AG08396 (cell line): ENCODE measurements around the gene DCAF8.

Experiments used
- DNase-seq: peaks from one replicate; pipeline ENCODE4 v3.0.0; 2012; ENCODE audit warnings: low spot score, mixed read lengths

The DCAF8 gene

GRCh38 chr1:160168609-160169369 is 93.6 kb downstream of the DCAF8 start:
- no peak for DNase-seq

- no peak for DNase-seq
Observed at GRCh38 chr1:160168016-160168415, 94.3 kb downstream of the DCAF8 start.

- DNase-seq, result no peak
Observed at GRCh38 chr1:160167580-160167979, 94.8 kb downstream of the DCAF8 start.

DNA sequence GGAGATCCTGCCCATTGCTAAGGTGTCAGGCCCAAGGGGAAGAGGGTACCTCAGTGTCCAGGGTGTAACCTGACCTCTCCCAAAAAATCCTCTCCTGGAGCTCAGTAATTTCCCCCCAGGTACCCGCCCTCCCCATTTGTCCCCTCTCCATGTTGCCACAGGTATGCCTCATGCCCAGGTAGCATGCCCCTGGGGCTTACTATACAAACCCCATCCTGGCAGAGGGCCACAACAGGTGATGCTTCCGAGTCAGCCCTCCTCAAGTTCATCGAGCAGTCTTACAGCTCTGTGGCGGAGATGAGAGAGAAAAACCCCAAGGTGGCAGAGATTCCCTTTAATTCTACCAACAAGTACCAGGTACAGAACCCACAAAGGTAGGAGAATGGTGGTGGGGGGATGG is 95.3 kb downstream of the DCAF8 start:
- DNase-seq, result no peak

DNA sequence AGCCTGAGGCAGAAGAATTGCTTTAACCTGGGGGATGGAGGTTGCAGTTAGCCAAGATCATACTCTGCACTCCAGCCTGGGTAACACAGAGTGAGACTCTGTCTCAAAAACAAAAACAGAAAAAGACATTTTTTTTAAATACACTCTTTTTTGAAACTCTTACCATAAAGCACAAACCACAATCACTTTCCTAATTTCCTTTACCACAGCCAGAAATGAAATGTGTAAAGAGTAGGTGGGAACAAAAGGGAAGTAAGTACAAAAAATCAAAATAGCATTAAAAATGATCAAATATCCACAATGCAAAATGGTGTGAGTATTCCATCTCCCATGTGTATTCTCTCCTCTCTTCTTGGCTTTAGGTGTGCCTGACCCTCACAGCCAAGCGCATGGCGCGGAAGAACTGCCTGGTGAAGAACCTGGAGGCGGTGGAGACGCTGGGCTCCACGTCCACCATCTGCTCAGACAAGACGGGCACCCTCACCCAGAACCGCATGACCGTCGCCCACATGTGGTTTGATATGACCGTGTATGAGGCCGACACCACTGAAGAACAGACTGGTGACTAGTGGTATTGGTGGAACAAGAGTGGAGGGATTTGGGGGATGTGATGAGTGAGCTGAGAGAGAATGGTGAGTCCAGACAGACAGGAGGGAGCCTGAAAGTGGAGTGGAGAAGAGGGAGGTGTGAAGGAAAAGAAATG is 96.0 kb downstream of the DCAF8 start:
- DNase-seq, result no peak
